GM18861 (cell line): ENCODE results near the gene CISD3.

ENCODE experiments used
- ATAC-seq: cut with Tn5 transposase; IDR thresholded peaks from one replicate; pipeline ENCODE4 v1.9.1; 2021; ENCODE audit not compliant: unreplicated experiment

The CISD3 gene, protein sequence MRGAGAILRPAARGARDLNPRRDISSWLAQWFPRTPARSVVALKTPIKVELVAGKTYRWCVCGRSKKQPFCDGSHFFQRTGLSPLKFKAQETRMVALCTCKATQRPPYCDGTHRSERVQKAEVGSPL

DNA sequence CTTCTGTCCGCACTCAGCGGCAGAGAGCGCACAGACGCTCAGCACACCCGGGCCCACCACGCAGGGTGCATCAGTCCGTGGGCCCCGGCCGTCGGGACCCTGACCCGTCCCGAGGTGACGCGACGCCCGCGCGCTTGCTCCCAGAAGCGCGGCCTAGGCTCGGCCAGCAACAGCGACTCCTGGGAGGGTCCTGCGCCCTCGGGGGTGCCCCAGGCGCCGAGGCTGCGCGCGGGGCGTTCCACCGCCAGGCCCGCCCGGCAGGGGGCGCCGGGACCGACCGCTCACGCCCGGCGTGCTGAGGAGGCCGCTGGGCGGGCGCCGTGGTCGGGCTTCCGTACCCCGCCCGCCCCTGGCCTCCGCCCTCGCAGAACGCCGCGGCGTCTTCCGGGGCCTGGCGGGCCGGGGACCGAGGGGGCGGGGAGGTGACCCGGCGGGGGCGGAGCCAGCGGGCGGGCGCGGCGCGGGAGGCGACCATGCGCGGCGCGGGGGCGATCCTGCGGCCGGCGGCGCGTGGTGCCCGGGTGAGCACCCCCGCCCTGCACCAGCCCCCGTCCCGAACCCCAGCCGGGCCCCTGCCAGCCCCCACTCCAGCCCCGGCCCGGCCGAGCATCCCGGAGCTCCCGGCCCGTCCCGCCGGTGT, at the start of gene CISD3:
TSS of gene CISD3 (plus strand) at position 456 of the 640 bp plus-strand sequence. CDS start at position 474, 18 bp downstream.
- peak; percentile 65 for ATAC-seq

DNA sequence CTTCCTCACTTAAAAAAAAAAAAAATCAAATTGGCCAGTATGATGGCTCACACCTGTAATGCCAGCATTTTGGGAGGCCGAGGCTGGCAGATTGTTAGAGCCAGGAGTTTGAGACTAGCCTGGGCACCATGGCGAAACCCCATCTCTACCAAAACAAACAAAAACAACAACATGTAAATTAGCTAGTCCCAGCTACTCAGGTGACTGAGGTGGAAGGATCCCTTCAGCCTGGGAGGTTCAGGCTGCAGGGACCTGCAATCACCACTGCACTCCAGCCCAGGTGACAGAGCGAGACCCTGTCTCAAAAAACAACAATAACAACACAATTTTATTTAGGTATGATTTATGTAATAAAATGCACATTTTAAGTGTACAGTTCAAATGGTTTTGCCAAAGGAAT, 49.0 kb upstream of the CISD3 start:
- ATAC-seq = no peak

DNA sequence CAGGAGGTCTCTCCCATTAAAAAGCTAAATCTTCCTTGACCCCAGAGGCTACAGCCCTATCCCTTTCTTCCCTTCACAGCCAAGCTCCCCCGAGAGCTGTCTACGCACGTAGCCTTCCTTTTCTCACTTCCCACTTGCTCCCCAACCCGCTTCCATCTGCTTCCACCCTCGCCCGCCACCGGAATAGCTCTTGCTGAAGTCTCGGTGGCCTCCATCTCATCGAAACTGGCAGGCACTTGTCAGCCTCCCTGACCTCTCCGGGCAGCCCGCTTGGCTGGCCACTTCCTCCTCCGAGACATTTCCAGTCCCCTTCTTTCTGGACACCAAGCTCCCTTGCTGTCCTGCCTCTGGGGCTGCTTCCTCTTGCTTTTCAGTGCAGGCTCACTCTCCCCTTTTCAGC, 44.6 kb upstream of the CISD3 start:
- ATAC-seq = no peak

DNA sequence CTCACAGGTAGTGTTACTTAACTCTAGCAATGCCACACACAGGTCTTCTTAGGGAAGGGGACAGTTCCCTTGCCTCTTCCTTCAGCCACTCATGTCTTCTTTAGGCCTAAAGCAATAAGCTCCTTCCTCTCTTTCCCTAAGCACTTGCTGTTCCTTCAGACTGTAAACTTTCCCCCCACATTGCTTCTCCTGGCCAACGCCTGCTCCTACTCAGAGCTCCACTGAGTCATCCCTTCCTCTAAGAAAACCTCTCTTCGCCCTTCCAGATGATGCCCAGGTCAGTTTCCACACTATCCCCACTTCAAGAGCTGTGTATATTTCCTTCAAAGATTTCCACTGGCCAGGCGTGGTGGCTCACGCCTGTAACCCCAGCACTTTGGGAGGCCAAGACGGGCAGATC, 42.9 kb upstream of the CISD3 start:
- ATAC-seq = no peak

DNA sequence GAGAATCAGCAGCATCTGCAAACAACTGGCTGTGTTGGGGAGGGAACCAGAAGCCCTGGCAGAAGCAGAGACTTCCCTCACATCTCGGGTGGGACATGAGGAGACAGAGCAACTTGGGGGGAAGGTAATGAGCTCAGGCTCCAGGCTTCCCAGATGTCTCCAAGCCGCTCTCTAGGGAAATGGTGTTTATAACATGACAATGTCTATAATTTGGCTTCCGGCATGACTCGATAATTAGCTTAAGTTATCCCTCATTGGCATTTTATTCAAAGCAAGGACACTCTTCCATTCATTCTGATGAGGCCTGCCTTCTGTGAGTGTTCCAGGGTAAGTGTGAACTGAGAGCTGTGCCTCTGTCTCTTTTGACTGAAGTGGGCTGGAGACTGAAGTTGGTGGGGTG, 39.8 kb upstream of the CISD3 start:
- no peak for ATAC-seq

- no peak for ATAC-seq
Observed at GRCh38 chr17:38691154-38691553, 39.0 kb upstream of the CISD3 start.

DNA sequence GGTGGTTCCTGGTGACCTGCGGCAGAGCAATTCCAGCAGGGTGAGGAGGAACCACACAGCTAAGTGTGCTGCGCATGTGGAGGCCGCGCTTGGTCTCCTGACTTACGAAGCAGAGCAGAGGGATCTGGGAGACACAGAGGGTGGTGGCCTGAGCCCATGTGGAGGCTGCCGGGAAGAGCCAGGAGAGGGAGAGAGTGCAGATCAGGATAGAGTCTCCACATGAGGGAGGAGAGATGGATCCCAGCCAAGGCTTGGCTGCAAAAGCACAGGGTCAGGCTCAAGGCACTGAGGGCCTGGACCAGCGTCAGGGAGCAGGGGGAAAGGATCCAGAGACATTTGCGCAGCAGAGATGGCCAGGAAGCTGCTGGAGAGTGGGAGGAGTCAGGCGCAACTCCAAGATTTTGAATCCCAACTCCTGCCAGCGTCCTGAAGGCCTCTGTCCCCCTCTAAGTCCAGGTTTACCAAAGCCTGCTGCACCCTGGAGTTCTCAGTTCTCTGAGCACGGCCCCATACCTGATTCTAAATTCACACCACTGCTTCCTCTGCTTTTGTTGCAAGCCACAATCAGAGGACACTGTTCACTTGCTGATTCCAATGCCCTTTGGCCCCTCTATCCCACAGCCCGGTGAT, 36.3 kb upstream of the CISD3 start:
- ATAC-seq = no peak

DNA sequence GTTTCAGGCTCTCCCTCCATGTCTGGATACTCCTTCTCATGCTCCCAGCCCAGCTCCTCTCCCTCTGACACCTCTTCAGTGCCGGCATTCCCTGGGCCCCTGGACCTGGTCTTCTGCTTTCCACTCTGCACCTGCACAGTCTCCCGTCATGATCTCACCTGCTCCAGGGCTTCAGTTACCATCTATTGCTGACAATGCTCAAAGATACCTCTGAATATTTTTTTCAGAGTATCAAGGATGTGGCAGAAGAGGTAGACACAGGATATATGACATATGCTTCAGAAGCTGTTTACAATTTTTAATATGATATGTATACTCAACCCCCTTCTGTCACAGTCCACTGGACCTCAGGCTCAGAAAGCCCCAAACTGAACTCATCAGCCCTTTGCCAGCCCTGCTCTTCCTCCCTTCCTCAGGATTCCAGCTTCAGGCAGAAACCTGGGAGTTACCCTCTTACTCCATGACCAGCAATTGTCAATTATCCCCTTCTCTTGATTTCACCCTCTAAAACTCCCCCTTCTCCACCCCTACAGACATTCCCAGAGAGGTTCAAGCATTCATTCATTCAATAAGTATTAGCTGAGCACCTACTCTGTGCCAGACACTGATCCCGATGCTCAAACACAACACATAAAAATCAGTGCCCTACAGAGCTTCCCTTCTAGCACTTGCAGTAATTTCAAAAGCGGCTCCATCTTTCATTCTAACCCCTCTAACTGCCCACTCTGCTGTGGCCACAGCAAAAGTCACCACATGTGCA, 32.9 kb upstream of the CISD3 start:
- no peak for ATAC-seq

DNA sequence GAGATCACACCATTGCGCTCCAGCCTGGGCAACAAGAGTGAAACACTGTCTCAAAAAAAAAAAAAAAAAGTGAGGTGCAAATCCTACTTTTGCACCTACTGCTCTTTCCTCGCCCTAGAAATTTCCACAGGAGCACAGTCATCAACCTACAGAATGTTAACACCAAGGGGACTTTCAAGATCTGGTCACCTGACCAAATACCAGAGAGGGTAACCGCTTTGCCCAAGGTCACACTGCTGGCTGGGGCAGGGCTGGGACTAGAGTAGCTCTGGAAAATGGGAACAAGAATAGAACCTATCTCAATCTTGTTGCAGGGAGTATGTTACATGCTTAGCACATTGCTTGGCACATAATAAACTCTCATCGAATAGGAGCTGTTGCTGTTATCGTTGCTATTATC, 31.4 kb upstream of the CISD3 start:
- ATAC-seq = no peak

- ATAC-seq = peak; percentile 26
Observed at GRCh38 chr17:38701504-38702165, 28.5 kb upstream of the CISD3 start.

GRCh38 chr17:38702166-38702915, 27.8 kb upstream of the CISD3 start:
- peak; percentile 19 for ATAC-seq

DNA sequence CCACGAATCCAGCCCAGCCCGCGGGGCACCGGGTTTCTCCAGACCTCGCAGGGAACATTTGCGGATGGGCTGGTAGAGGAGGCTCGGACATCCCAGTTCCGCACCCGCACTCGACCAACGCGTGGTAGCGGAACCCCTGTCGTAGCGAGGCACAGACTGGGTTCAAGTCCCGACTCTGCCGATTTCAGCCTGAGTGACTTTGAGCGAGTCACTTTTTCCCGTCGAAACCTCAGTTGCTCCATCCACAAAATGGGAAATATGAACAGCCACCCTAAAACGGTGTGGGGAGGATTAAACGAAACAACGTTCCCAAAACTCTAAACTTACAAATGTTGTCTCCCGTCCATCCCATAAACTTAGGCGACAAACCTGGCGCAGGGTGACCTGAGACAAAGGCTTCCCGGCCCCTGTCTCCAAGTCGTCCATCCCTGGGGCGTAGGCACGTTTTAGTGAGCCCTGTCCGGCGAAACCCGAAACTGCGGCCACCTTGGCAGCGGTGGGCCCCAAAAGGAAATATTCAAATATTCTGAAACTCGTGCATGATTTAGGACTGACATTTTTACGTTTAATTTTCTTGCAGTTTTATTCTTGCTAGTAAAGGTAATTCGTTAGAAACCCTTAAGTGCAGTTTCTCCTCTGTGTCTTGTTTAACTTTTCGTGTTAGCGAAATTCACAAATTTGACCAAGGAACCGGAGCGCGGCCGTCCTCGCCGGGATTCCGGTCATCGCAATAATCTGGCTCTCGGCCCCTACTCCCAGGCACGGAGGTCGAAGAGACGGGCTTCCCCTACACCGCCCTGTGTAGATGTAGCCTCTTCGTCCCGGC, 27.0 kb upstream of the CISD3 start:
- no peak for ATAC-seq

- no peak for ATAC-seq
Observed at GRCh38 chr17:38703742-38704605, 26.2 kb upstream of the CISD3 start.

- ATAC-seq = no peak
Observed at GRCh38 chr17:38704606-38705522, 25.3 kb upstream of the CISD3 start, which contains the start of gene MLLT6. Gene MLLT6, plus strand, starts transcription at chr17:38705273. Its CDS starts 360 bp downstream, at chr17:38705633.

- ATAC-seq = no peak
Observed at GRCh38 chr17:38705523-38705802, 24.7 kb upstream of the CISD3 start.

DNA sequence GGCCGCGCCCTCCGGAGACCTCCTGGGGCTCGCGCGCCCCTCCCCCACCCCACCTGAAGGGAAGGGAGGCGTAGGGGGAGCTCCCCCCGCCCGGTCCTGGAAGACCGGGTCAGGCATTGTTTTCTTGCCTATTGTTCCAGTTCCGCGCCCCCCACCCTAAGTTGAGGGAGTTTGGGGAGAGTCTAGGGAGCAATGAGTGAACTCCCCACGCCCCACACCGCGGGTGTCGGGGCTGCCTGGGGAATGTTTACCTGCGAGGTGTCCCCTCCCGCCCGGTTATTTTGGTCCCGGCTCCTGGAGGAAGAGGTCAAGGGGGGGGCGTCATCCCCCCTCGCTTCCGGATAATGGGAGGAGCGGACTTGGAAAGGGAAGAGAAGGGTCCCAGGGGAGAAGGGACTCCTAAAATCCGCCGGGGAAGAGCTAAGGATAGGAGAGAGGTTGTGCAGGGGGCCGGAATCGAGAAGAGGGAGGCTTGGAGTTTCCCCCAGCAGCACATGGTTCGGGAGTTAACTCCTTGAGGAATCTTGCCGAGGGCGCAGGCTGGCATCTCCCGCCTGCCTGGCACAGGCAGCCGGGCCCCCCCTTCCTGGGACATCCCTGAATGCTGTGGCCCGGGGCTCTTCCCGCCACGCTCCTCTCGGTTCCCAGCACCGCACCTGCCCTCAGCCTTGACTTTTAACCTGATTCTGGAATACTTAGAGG, 24.2 kb upstream of the CISD3 start:
- ATAC-seq = no peak

DNA sequence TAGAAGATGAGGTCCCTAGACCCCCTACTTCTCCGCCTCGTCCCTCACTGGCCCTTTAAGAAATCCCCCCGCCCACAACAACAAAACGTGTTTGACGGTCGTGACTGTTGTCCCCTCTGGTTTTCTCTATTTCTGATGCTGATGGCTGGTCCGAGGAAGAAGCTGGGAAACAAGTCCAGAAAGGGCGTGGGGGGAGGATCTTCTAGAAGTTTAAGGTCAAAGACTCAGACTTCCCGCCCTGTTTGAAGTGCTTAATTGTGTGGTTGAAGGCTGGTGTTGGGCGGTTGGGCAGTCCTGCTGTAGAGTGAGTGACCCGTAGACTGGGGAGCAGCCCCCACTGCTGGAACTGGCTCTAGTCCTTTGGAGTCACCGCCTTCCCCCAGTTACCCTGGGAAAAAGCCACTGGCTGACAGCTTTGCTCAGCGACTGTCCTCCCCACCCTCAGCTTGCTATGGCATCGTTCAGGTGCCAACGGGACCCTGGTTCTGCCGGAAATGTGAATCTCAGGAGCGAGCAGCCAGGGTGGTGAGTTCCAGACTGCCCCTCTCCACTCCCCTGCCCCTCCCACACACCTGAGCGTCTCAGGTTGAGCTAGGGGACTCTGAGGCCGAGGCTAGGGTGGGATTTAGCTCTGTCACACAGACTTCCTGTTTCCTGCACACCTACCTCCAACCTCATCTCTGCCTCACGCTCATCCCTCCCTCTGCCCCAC, 23.5 kb upstream of the CISD3 start:
- ATAC-seq = no peak
